Measurements from ENCODE around the gene TTC7B. TPM values are rescaled to one million over a fixed set of nuclear protein-coding genes. Genes with fewer than 3 reads are reported as not detected.
A peak's percentile ranks its signal among the peaks of the same experiment; 100 is the strongest.

Gene TTC7B
- total and polyA plus RNA-seq, 7 donors: 18.9 to 97.0 (median 59.0) TPM

DNA sequence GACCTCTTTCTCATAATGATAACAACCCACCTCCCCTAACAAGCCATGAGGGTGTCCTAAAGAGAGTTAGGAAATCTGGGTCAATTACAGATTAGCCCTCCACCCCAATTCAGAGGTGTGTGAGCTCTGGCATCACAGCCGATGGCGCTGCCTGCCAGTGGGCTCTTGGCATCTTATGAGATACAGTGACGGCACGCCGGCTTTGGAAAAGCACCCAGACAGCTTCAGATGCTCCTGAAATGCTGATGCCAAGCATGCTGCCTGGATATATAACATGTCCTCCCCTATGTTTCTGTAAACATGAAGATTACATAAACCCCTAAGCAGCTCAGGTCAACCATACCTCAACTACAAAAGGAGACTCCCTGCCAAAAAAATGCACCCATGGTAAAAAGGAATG lies 152.6 kb downstream of the TTC7B start:
- intact Hi-C loops (cut with DNase I): loop anchor here in 1 of 2 donors (5.0 kb wide), 1 partner anchor 36 kb away; no protein-coding TSS in a partner anchor
- H3K9me3 ChIP-seq: no peaks in the 10 kb centered on the region
- H3K36me3 ChIP-seq (ENCODE audit: insufficient read depth in 1 of 2, low read depth in 1 of 2): peaks cover 0 to 2% of the 10 kb centered on the region in 2 donors
- H3K4me1 ChIP-seq: peaks cover 45% of the 10 kb centered on the region
- TF ChIP-seq, protein P1, sequence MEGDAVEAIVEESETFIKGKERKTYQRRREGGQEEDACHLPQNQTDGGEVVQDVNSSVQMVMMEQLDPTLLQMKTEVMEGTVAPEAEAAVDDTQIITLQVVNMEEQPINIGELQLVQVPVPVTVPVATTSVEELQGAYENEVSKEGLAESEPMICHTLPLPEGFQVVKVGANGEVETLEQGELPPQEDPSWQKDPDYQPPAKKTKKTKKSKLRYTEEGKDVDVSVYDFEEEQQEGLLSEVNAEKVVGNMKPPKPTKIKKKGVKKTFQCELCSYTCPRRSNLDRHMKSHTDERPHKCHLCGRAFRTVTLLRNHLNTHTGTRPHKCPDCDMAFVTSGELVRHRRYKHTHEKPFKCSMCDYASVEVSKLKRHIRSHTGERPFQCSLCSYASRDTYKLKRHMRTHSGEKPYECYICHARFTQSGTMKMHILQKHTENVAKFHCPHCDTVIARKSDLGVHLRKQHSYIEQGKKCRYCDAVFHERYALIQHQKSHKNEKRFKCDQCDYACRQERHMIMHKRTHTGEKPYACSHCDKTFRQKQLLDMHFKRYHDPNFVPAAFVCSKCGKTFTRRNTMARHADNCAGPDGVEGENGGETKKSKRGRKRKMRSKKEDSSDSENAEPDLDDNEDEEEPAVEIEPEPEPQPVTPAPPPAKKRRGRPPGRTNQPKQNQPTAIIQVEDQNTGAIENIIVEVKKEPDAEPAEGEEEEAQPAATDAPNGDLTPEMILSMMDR (IDR thresholded peaks at IDR 0.05): no peak
- no peak overlapping the region for H3K4me3 ChIP-seq
- H3K27me3 ChIP-seq (ENCODE audit: insufficient read depth in 3 of 3, low read length in 2 of 3): no peaks in the 10 kb centered on the region
- 36 to 55% (median 53%) methylated on average over 5 of the region's 5 CpGs for WGBS, 3 donors
- DNase-seq (no peak), ATAC-seq (no peak)
- H3K27ac ChIP-seq: peak overlapping the region; percentile 93

DNA sequence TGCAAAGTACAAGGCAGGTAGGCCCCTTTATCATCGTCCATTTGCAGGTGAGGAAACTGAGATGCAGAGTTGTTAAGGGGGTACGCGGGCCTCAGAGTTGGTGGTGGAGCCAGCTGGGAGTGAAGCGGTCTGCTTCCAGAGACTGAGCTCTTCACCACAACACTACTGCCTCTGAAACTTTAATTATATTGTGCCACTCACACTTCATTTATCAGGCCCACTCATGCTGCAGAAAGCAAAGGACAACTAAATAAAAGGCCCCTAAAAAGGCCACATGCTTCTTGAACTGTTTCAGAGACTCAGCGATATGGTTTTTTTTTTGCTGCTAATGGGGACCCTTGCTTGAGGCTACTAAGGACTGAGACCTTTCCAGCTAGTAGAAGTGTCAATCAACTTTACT lies 153.1 kb downstream of the TTC7B start:
- WGBS, 3 donors: 96 to 98% (median 98%) methylated on average over 5 of the region's 5 CpGs
- Histone ChIP-seq H3K27me3 (ENCODE audit: insufficient read depth in 3 of 3, low read length in 2 of 3) (no peaks in the 10 kb centered on the region), H3K9me3 (no peaks in the 10 kb centered on the region), H3K36me3 (ENCODE audit: insufficient read depth in 1 of 2, low read depth in 1 of 2) (peaks cover 0 to 7% of the 10 kb centered on the region in 2 donors), H3K27ac (peak overlapping the region; percentile 93), H3K4me3 (no peak overlapping the region), H3K4me1 (peaks cover 45% of the 10 kb centered on the region)
- no peak for ATAC-seq
- TF ChIP-seq, protein P1 (IDR thresholded peaks at IDR 0.05): no peak
- no peak for DNase-seq
- intact Hi-C loops (cut with DNase I): loop anchor here in 1 of 2 donors (5.0 kb wide), 1 partner anchor 36 kb away; no protein-coding TSS in a partner anchor

DNA sequence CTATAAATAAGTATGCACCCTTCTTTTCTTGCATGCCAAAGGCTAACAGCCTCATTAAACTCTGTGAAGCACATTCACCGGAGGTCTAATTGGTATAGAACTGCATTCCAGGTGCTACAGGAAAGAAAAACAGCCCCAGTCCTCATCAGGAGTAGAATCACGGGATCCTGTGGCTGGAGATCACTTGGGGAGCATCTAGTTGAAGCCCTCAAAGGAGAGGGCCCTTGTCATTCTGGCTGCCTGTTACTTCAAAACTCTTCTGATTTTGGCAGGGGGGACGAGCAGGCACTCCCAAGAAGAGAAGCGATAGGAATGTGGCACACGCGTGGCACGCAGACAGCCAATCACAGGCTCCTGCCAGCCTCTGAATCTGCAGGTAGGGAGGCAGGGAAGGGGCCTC lies 154.4 kb downstream of the TTC7B start:
- Histone ChIP-seq H3K27ac (peak overlapping the region; percentile 54), H3K27me3 (ENCODE audit: insufficient read depth in 3 of 3, low read length in 2 of 3) (no peaks in the 10 kb centered on the region), H3K9me3 (no peaks in the 10 kb centered on the region), H3K4me3 (no peak overlapping the region), H3K4me1 (peaks cover 40% of the 10 kb centered on the region), H3K36me3 (ENCODE audit: insufficient read depth in 1 of 2, low read depth in 1 of 2) (peaks cover 0 to 20% of the 10 kb centered on the region in 2 donors)
- intact Hi-C loops (cut with DNase I): loop anchor here in 1 of 2 donors (5.0 kb wide), 1 partner anchor 35 kb away; no protein-coding TSS in a partner anchor
- no peak for DNase-seq
- TF ChIP-seq, protein P1 (IDR thresholded peaks at IDR 0.05): no peak
- ATAC-seq: no peak
- 69 to 72% (median 72%) methylated on average over 7 of the region's 7 CpGs for WGBS, 3 donors

DNA sequence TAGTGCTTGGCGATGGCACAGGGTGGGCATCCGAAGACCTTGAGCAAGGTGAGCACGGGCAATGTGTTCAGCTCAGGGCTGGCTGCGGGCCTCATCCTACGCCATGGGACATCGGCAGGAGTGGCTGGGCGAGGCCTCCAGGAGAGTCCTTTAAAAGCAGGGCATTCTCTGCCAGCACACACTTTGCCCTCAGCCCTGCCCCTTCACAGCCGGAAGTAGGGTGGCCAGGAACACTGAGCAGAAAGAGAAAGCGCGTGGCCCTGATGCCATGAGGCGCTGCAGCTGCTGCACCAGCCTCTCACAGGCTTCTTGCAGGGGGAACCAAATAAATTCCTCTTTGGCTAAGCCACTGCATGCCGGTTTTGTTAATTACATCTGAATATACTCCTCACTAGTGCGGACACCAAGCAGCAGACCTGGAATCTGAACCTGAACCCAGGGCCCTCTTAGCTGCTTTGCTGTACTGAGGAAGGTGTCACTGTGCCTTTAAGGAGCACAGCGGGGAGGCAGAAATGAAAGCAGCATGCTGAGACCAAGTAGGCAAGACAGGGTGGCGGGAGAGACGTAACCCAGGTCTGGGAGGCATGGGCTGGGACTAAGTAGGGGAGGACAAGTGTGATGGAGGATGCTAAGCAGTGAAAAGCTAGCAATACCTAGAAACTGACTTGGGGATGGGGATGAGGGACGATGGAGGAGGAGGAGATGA lies 155.2 kb downstream of the TTC7B start:
- ATAC-seq (no peak), DNase-seq (no peak)
- TF ChIP-seq, protein P1 (IDR thresholded peaks at IDR 0.05): no peak
- Histone ChIP-seq H3K36me3 (ENCODE audit: insufficient read depth in 1 of 2, low read depth in 1 of 2) (peaks cover 2 to 29% of the 10 kb centered on the region in 2 donors), H3K4me3 (no peak overlapping the region), H3K27me3 (ENCODE audit: insufficient read depth in 3 of 3, low read length in 2 of 3) (no peaks in the 10 kb centered on the region), H3K27ac (no peak overlapping the region), H3K9me3 (no peaks in the 10 kb centered on the region), H3K4me1 (peaks cover 32% of the 10 kb centered on the region)
- intact Hi-C loops (cut with DNase I): loop anchor here in 1 of 2 donors (5.0 kb wide), 1 partner anchor 34 kb away; no protein-coding TSS in a partner anchor
- 84 to 94% (median 91%) methylated on average over 17 of the region's 17 CpGs for WGBS, 3 donors

Data from psoas muscle (tissue), 8 donors.